Measurements from ENCODE around the gene CASP8.
"Not testable (repeated sequence)": the region's sequence is repeated elsewhere in the genome, so short reads cannot be mapped to it uniquely, and the experiment has no call there.

The CASP8 gene

DNA sequence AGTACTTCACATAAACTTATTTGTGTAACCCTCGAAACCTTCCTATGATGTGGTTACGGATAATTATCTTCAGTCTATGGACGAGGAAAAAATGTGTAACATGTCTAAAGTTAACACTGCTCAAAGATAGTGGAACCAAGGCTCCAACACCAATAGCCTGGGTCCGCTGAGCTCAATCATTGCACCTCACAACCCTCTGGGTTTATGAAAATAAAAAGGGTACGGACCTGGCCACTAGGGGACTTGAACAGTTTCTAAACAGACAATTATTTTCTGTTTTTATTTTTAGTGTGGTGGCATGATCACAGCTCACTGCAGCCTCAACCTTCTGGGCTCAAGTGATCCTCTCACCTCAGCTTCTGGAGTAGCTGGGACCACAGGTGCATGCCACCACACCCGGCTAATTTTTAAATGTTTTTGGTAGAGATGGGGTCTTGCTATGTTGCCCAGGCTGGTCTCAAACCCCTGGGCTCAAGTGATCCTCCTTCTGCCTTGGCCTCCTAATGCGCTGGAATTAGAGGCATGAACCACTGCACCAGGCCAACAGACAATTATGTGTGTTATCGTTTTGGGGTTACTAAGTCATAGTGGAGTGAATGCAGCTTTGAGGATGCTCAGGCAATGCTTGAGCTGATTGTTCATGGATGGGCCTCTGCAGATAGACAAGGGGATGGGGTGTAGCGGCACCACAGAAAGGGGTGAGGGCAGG, 10.1 kb downstream of the CASP8 start:
- no peaks in the 10 kb centered on the region for H3K27me3 Mint-ChIP-seq (ENCODE audit: low read depth)
- H3K36me3 Mint-ChIP-seq (ENCODE audit: low read depth) = peaks cover 71% of the 10 kb centered on the region
- no peak overlapping the region for H3K4me3 Mint-ChIP-seq
- H3K4me1 Mint-ChIP-seq (ENCODE audit: low read depth) = peaks cover 54% of the 10 kb centered on the region
- H3K9me3 Mint-ChIP-seq = no peaks in the 10 kb centered on the region
- no peak overlapping the region for H3K27ac Mint-ChIP-seq

DNA sequence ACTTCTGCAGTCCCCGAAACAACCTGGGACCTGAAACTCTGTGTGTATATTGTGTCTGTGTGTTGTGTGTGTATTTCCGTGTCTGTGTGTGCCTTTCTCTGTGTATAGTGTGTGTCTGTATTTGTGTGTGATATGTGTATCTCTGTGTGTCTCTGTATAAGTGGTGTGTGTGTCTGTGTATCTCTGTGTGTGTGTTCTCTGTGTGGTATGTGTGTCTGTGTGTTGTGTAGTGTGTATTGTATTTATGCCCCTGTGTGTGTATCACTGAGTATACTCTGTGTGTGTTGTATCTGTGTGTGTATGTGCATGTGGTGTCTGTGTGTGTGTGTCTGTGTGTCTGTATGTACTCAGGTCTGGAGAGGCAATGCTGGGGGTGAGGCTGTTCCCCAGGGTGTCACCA, 11.6 kb downstream of the CASP8 start:
- Mint-ChIP-seq H3K4me1 (ENCODE audit: low read depth) (peaks cover 42% of the 10 kb centered on the region), H3K36me3 (ENCODE audit: low read depth) (peaks cover 70% of the 10 kb centered on the region), H3K4me3 (peak overlapping the region; percentile 3)

DNA sequence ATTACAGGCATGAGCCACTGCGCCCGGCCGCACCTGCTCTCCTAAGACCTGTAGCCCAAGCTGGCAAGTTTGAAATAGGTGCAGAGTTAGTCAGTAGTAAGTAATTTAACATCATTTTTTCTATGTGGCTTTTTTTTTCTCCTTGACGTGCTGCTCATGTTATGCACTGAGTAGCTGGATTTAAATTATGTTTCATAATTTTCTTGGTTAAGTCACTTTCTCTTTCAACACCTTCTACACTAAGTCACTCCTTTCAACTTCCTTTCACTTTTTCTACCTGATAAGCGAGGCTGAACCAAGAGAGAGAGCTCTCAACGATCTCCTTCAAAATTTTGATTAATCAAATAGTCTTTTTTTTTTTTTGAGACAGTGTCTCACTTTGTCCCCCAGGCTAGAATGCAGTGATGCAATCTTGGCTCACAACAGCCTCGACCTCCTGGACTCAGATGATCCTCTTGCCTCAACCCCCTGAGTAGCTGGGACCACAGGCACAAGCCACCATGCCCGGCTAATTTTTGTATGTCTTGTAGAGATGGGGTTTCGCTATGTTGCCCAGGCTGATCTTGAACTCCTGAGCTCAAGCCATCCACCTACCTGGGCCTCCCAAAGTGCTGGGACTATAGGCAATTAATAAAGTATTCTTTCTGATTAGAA, 13.1 kb downstream of the CASP8 start:
- Mint-ChIP-seq H3K36me3 (ENCODE audit: low read depth) (peaks cover 74% of the 10 kb centered on the region), H3K4me1 (ENCODE audit: low read depth) (peaks cover 36% of the 10 kb centered on the region), H3K27me3 (ENCODE audit: low read depth) (no peaks in the 10 kb centered on the region), H3K9me3 (no peaks in the 10 kb centered on the region), H3K27ac (no peak overlapping the region), H3K4me3 (no peak overlapping the region)

More for the DNA sequence above, 11.6 kb downstream of the CASP8 start:
- Mint-ChIP-seq H3K27ac (peak overlapping the region; percentile 1), H3K27me3 (ENCODE audit: low read depth) (no peaks in the 10 kb centered on the region), H3K9me3 (no peaks in the 10 kb centered on the region)

DNA sequence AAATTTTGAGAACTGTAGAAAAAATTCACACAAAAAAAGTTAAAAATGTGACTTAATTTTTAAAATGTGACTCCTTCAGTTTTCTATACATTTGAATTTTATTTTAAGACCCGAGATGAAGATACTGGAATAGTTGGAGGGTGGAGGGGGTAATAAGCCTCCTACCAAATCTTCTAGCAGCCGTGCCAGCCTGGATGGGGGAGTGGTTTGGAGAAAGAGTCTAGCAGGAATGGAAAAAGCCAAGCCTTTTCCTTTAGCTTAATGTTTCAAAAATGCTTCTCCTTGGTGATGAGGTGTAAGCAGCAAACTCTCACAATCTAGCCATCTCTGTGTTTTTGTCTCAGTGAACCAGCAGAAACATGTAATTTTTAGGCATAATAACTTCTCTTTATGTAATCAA, 14.7 kb downstream of the CASP8 start:
- H3K27me3 Mint-ChIP-seq (ENCODE audit: low read depth) = no peaks in the 10 kb centered on the region
- H3K9me3 Mint-ChIP-seq = no peaks in the 10 kb centered on the region
- no peak overlapping the region for H3K4me3 Mint-ChIP-seq
- peaks cover 79% of the 10 kb centered on the region for H3K36me3 Mint-ChIP-seq (ENCODE audit: low read depth)
- peaks cover 42% of the 10 kb centered on the region for H3K4me1 Mint-ChIP-seq (ENCODE audit: low read depth)
- peak overlapping the region; percentile 26 for H3K27ac Mint-ChIP-seq

GRCh38 chr2:201275990-201276389, 15.7 kb downstream of the CASP8 start:
- no peaks in the 10 kb centered on the region for H3K9me3 Mint-ChIP-seq
- no peak overlapping the region for H3K4me3 Mint-ChIP-seq
- peaks cover 41% of the 10 kb centered on the region for H3K4me1 Mint-ChIP-seq (ENCODE audit: low read depth)
- H3K27ac Mint-ChIP-seq = no peak overlapping the region
- peaks cover 78% of the 10 kb centered on the region for H3K36me3 Mint-ChIP-seq (ENCODE audit: low read depth)
- H3K27me3 Mint-ChIP-seq (ENCODE audit: low read depth) = no peaks in the 10 kb centered on the region

DNA sequence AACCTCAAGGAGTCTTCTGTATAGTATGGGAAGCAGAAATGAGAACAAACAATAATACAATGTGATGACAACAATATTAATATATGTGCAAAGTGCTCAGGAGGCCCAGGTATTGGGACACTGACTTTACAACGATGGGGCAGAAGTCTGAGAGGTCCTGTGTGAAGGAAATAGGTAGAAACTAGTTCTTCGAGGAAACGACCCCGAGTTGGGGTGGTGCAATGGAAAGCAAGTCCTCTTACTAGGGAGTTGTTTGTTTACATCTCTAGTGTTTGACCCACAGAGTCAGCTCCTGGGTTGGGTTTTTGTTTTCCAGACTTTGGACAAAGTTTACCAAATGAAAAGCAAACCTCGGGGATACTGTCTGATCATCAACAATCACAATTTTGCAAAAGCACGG, 16.2 kb downstream of the CASP8 start:
- no peak overlapping the region for H3K4me3 Mint-ChIP-seq
- peaks cover 40% of the 10 kb centered on the region for H3K4me1 Mint-ChIP-seq (ENCODE audit: low read depth)
- no peaks in the 10 kb centered on the region for H3K27me3 Mint-ChIP-seq (ENCODE audit: low read depth)
- no peak overlapping the region for H3K27ac Mint-ChIP-seq
- peaks cover 75% of the 10 kb centered on the region for H3K36me3 Mint-ChIP-seq (ENCODE audit: low read depth)
- H3K9me3 Mint-ChIP-seq = no peaks in the 10 kb centered on the region

GRCh38 chr2:201279079-201279478, 18.7 kb downstream of the CASP8 start:
- Mint-ChIP-seq H3K4me3 (no peak overlapping the region), H3K27ac (peak overlapping the region; percentile 57), H3K9me3 (no peaks in the 10 kb centered on the region), H3K36me3 (ENCODE audit: low read depth) (peaks cover 56% of the 10 kb centered on the region), H3K27me3 (ENCODE audit: low read depth) (no peaks in the 10 kb centered on the region), H3K4me1 (ENCODE audit: low read depth) (peaks cover 25% of the 10 kb centered on the region)

- Mint-ChIP-seq H3K27ac (peak overlapping the region; percentile 64), H3K9me3 (no peaks in the 10 kb centered on the region), H3K4me3 (no peak overlapping the region), H3K27me3 (ENCODE audit: low read depth) (no peaks in the 10 kb centered on the region), H3K36me3 (ENCODE audit: low read depth) (peaks cover 53% of the 10 kb centered on the region), H3K4me1 (ENCODE audit: low read depth) (peaks cover 18% of the 10 kb centered on the region)
Measured at GRCh38 chr2:201280191-201281040, 20.1 kb downstream of the CASP8 start.

DNA sequence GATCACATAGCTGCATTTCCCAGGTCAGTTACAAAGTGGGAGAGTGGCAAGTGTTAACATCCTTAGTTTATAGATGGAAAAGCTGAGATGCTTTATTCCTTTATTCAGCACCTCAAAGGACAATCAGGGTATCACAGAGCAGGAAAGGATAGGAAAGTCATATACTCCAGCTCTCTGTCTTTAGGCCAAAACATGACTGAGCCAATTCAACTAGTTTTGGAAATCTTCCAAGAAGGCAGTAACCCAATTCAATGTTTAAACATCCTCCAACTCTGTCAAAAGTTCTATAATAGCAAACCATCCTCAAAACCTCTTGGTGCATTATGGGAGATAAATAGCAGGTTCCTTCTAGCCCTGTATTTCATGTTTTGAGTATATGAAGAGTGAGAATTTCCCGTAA, 25.2 kb downstream of the CASP8 start:
- Mint-ChIP-seq H3K9me3 (peaks cover 22% of the 10 kb centered on the region), H3K27ac (no peak overlapping the region), H3K36me3 (ENCODE audit: low read depth) (peaks cover 58% of the 10 kb centered on the region), H3K4me3 (no peak overlapping the region), H3K27me3 (ENCODE audit: low read depth) (no peaks in the 10 kb centered on the region), H3K4me1 (ENCODE audit: low read depth) (peaks cover 11% of the 10 kb centered on the region)

DNA sequence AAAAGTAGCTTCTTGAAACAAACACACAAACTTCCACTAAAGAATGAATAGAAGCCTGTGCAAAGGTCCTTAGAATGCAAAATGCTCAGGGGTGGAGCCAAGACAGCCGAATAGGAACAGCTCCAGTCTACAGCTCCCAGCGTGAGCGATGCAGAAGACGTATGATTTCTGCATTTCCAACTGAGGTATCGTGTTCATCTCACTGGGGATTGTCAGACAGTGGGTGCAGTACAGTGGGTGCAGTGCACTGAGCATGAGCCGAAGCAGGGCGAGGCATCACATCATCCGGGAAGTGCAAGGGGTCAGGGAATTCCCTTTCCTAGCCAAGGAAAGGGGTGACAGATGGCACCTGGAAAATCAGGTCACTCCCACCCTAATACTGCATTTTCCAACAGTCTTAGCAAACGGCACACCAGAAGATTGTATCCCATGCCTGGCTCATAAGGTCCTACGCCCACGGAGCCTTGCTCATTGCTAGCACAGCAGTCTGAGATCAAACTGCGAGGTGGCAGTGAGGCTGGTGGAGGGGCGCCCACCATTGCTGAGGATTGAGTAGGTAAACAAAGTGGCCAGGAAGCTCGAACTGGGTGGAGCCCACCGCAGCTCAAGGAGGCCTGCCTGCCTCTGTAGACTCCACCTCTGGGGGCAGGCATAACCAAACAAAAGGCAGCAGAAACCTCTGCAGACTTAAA, 30.3 kb downstream of the CASP8 start:
- peaks cover 58% of the 10 kb centered on the region for H3K9me3 Mint-ChIP-seq
- not testable (repeated sequence) for H3K27ac Mint-ChIP-seq

GRCh38 chr2:201298462-201299052, 38.2 kb downstream of the CASP8 start:
- H3K27me3 Mint-ChIP-seq (ENCODE audit: low read depth) = no peaks in the 10 kb centered on the region
- peaks cover 1% of the 10 kb centered on the region for H3K4me1 Mint-ChIP-seq (ENCODE audit: low read depth)
- H3K36me3 Mint-ChIP-seq (ENCODE audit: low read depth) = peaks cover 73% of the 10 kb centered on the region
- H3K4me3 Mint-ChIP-seq = no peak overlapping the region
- peaks cover 80% of the 10 kb centered on the region for H3K9me3 Mint-ChIP-seq
- H3K27ac Mint-ChIP-seq = peak overlapping the region; percentile 53

More for the DNA sequence above, 30.3 kb downstream of the CASP8 start:
- not testable (repeated sequence) for H3K4me1 Mint-ChIP-seq (ENCODE audit: low read depth); H3K27me3 Mint-ChIP-seq (ENCODE audit: low read depth); H3K4me3 Mint-ChIP-seq
- peaks cover 86% of the 10 kb centered on the region for H3K36me3 Mint-ChIP-seq (ENCODE audit: low read depth)

DNA sequence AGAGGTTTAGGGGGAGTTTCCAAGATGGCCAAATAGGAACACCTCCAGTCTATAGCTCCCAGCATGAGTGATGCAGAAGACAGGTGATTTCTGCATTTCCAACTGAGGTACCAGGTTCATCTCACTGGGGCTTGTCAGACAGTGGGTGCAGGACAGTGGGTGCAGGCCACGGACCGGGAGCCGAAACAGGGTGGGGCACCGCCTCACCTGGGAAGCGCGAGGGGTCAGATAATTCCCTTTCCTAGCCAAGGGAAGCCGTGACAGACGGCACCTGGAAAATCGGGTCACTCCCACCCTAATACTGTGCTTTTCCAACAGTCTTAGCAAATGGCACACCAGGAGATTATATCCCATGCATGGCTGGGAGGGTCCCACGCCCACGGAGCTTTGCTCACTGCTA, 39.6 kb downstream of the CASP8 start:
- not testable (repeated sequence) for H3K4me1 Mint-ChIP-seq (ENCODE audit: low read depth); H3K27me3 Mint-ChIP-seq (ENCODE audit: low read depth); H3K27ac Mint-ChIP-seq; H3K4me3 Mint-ChIP-seq
- H3K9me3 Mint-ChIP-seq = peaks cover 76% of the 10 kb centered on the region
- peaks cover 70% of the 10 kb centered on the region for H3K36me3 Mint-ChIP-seq (ENCODE audit: low read depth)

DNA sequence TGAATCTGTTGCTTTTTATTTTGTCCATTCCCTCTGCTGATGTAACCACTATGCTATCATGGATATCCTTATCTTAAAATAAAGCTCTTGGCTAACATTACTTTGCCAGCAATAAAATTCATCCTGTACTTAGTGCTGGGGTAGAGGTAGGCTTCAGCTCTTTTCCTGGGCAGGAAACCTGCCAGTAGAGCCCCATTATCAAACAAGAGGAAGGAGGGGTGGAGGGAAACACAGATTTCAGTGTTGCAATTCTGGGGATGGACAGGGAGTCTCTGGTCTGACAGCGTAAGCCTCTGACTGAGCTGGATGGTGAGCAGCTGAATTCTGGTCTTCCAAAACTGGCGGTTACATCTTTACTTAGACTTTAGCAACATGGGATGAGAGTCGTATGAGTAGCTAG, 47.5 kb downstream of the CASP8 start:
- Mint-ChIP-seq H3K27ac (no peak overlapping the region), H3K4me1 (ENCODE audit: low read depth) (no peaks in the 10 kb centered on the region), H3K4me3 (no peak overlapping the region), H3K36me3 (ENCODE audit: low read depth) (peaks cover 52% of the 10 kb centered on the region), H3K27me3 (ENCODE audit: low read depth) (no peaks in the 10 kb centered on the region), H3K9me3 (peaks cover 55% of the 10 kb centered on the region)

GRCh38 chr2:201308914-201309313, 48.6 kb downstream of the CASP8 start:
- no peaks in the 10 kb centered on the region for H3K4me1 Mint-ChIP-seq (ENCODE audit: low read depth)
- peaks cover 50% of the 10 kb centered on the region for H3K36me3 Mint-ChIP-seq (ENCODE audit: low read depth)
- H3K4me3 Mint-ChIP-seq = no peak overlapping the region
- no peak overlapping the region for H3K27ac Mint-ChIP-seq
- H3K9me3 Mint-ChIP-seq = peaks cover 53% of the 10 kb centered on the region
- H3K27me3 Mint-ChIP-seq (ENCODE audit: low read depth) = no peaks in the 10 kb centered on the region
